AML-193 (cell line): ENCODE data around the gene MYEOV.

Experiments used
- DNase-seq, 2 experiments: peaks; one replicate each; lab custom pipeline; 2025; lab: John Stamatoyannopoulos, UW

MYEOV gene

DNA sequence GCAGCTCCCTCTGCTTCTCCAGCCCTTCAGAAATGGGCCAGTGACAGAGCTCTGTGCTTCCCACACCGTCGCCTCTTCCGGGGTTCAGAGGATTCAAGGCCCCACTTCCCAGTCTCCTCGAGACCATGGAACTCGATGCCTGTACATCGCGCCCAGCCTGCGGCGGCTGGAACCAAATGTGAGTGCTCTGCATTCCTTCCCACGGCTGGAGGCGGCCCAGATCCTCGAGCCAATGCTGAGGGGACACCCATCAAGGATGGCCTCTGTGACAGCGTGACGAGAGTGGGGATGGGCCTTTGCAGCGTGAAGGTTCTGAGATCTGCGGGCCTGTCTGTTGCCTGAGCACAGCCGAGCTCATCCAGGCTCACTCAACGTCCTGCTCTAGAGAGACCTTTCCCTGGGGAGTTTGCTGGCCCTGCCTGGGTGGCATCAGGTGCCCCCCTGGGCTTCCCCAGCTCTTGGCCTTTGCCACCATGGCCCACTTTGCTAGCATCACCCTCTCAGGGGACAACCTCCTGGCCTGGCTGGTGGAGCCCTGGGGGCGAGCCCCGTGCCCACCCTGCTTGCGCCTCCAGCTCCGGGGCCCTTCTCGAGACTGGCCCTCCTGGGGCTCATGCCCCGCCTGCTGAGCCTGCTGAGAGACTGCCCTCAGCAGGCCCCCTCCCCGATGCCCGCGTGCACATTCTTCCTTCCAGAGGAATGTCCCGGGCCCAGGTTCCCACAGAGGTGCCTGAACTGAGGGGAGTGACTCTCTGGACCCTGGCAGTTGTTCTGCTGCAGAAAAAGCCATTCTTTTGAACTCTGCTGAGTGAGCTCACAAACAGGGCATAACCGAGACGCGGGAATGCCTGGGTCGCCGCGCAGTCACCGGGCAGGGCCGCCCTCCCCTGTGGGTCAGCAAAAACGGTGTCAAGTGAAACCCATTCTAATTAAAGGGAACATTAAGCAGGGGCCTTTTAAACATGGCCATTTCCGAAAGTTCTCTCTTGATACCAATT lies 7.3 kb upstream of the MYEOV start:
- DNase-seq = no peak

DNA sequence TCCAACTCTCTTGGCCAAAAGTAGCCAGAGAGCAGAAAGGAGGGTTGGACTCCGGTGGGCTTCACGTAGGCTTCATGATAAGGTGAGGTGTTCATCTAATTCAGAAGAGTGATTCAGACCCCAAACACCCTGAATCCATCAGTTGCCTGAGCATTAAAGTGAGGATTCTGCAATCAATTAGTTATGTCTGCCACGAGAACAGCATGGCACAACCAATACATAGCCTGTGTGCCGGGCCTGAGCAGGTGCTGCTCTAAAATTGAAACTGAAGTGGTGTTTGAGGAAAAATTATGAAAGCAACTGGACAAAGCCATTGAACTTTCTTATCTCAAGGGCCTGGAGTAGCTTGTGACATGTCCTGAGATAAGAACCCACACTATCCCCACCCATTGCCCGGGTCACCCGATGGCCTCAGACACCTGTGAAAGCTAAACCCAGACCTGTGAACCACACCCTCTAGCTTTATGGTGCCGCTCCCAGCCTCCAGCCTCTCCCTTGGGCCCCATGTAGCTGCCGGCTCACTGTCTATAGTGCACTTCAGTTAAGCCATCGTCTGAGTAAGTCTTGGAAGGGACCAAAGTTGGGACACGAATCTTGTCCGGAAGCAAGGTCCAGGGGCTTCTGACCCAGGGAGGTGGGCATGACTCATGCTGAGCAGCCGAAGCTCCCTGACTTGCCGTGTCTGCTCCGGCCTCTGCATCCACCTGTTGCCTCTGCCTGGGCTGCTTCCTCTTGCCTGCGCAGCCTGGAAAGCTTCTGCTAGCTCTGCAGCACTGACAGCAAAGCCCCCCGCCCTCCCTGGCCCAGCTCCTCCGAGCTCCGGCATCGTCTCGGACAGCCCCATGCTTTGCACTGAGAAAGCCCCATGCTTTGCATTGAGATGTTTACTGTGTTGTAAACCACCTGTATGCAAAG lies 5.7 kb upstream of the MYEOV start:
- DNase-seq = no peak

DNA sequence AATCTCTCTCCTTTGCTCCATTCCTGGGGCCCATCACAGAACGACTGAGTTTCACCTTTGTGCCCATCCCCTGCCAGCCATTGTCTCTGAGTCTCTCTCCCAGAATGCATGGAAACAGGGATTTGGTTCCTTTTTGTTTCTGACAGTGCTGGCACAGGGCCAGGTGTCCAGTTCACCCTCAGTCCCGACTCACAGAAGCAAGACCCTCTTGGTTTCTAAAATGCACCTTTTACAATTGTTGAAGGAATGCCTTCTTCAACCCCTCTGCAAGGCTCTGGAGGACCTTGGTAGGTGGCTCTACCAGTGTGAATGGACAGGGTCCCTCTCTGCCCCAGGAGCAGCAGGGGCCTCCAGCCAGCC lies 5.1 kb upstream of the MYEOV start:
- DNase-seq = no peak

DNA sequence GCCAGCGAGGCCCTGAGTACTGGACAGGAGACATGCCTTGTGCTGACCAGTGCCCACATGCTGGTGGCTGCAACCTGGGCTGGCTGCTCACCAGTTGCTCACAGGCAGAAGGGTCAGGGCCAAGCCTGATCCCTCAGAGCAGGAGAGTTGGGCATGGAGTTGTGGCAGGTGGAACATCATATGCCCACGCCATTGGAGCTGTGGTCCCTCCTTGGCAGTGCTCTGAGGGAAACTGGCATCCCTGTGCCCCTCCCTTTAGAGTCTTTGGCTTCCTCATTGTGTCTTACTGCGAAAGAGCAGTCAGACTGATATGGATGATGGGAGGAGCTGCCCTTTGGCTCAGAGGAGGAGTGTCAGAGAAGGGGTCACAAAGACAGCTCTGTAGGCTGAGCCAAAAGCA lies 3.1 kb upstream of the MYEOV start:
- DNase-seq = no peak

DNA sequence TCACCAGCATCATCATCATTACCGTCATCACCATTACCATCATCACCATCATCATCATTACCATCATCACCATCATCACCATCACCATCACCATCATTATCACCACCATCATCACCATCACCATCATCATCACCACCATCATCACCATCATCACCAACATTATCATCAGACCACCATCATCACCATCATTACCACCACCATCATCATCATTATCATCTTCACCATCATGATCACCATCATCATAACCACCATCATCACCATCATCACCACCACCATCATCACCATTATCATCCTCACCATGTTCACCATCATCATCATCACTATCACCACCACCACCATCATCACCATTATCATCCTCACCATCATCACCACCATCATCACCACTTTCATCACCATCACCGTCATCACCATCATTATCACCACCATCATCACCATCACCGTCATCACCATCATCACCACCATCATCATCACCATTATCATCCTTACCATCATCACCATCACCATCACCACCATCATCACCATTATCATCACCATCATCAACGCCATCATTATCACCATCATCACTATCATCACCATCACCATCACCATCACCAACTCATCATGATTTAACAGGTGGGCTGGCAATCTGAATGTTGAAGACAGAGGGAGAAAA lies 2.4 kb upstream of the MYEOV start:
- no peak for DNase-seq

DNA sequence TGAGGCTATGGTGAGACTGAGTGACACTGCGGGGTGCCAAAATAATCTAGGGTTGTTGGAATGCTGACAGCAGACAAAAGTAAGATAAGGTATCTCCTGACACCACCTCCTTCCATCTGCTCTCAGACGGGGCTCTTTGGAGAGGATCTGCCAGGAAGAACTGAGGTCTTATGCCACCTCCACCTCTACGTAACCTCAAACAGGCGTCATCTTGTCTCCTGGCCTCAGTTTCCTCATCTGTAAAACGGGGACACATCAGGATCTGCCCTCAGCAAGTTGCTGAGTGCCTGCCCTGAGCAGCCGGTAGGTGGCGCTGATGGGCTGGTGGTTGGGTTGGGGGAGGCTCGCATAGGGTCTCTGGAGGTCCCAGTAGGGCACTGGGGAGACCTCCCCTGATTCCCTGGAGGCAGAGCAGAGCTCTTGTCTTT lies 1.7 kb upstream of the MYEOV start:
- peak in 1 of 2 experiments; percentile 14 for DNase-seq

DNA sequence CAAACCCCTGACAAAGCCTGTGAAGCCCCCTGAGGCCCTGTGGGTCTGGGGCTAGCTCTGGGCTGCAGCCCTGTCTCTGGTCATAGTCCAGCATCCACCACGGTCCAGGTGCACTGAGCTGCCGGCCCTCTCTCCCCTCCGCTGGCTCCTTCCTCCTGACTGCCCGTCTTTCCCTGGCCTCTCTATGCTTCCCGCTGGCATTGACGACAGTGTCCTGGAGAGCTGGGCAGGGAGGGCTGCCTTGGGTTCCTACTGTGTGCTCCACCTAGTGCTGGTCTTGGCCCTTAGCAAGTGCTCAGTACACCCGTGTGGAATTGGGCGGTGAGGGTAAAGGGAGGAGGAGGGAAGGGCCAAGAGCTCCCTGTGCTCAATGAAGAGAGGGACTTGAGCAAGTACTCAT lies 868 bp upstream of the MYEOV start:
- no peak for DNase-seq

DNA sequence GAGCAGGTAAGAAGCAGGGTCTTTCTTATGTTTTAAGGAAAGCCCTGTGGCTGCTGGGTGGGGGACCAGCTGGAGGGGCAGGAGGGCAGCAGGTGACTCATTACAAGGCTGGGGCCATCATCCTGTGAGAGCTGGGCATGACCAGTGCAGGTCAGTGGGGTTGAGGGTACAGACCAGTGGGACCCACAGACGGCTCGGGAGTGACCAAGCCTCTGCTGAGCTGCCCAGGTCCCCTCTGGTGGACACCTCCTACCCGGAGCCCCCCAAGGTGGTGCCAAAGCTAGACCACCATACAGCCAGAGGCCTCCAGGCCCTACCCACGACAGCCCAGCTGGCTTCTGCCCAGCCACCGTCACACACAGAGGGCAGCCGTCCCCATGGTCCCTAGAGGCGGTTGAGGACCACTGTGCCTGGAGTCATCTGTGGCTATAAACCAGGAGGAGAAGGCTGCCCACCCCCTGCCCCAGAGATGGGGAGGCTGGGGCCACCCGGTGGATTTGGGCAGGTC lies 670 bp downstream of the MYEOV start:
- DNase-seq = no peak

DNA sequence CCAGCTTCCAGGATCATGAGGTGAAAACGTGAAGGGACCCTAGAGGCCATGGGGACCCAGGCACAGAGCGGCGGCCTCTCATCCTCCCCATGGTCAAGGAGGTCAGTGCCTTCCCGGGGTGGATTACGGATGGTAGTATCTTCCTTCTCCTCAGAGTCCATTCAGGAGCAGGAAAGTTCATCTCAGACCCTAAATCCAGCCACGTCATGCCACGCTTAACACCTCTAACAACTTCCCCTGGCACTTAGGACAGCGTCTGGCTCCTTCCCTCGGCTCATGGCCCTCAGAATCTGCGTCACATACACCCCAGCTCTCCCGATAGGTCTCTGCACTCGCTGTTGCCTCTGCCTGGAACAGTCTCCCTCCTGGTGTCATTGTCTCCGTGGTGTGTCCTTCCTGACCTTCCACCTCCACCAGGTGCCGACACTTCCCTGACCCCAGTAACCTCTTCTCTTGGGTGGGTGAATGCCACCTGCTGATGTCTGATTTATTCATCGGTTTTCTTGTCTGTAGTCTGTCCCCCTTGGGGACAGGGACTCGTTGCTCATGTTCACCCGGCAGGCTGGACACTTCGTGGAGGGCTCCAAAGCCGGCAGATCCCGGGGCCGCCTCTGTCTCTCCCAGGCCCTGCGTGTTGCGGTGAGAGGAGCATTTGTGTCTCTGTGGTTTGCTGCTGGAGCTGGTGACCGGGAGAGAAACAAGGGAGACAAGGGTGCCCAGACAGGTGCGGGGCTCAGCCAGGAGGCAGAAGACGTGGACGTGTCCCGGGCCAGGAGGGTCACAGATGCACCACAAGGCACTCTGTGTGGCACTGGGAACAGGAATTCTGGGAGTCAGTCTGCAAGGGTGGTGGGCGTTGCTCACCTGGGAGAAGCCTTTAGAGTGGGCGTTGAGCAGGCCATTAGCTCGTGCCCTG lies 1.4 kb downstream of the MYEOV start:
- DNase-seq = no peak

DNA sequence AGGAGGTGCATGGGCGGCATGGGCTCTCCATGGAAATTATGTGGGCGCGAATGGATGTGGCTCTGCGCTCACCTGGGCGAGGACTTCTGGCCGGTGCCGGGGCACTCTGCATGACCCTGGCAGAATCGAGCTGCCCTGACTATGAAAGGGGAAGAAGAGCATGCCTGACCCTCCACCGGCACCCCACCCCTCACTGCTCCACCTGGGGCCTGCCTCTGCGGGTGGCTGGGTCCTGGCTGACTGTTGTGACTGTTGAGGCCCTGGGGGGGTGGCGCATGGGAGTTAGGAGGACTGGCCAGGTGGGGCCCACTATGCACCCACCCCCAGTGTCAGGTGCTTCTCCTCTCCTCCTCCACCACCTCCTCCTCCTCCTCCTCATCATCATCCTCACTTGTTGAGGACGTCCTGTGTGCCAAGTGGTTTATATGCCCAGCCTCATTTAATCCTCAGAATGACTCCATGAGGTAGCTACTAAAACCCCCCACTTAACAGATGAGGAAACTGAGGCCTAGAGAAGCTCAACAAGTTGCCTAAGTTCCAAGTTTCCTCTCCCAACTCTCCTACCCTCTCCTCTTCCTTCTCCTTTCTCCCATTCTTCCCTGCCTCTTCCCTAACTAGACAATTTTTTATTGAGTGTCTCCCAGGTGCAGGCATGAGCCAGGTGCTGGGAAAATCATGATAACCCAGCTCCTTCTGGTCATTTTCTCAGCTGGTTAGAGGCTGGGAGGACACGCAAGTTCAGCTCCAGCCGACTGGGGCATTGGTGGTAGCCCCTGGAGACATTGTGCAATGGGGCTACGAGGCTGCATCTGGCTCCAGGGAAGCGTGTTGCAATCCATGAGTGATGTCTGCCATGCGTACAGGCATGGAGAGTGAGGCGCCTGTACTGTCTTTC lies 2.3 kb downstream of the MYEOV start:
- peak; percentile 86 to 88 for DNase-seq

DNA sequence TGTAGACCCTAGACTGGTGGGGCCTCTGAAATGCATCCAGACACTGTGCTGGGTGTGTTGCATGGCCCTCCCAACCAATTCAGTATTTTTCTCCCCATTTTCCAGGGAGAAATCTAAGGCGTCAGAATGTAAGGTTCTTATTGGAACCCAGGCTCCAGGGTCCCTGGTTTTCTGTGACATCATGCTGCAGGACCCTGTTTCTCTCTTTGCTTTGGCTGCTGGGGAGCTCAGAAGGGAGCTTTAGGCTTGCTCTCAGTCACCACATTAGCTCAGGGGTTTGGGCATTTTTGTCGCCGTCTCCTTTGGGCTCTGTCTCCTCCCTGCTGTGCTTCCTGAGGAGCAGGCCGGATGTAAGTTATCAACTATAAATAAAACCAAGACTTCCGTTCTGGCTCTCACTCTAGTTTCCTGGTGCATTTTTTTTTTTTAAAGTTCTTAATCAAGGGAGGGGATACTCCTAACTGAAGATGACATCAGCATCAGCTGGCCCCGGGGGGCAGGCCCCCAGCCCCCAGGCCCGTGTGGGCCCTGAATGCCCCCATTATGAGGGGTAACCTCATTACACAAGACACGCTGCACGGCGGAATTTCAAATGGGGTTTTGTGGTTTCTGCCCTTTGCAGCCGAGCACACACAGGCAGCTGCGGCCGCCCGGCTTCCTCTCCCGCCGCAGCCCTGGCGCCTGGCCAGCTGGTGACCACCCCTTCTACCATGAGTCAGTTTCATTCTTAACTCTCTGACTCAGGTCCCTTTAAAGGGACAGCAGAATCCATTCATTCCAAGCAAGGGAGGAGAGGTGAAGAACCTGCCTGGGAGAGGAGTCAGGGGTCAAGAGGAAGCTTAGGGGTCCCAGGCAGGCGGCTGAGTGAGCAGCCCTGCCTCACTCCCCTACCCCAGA lies 3.2 kb downstream of the MYEOV start:
- peak; percentile 95 to 99 for DNase-seq

DNA sequence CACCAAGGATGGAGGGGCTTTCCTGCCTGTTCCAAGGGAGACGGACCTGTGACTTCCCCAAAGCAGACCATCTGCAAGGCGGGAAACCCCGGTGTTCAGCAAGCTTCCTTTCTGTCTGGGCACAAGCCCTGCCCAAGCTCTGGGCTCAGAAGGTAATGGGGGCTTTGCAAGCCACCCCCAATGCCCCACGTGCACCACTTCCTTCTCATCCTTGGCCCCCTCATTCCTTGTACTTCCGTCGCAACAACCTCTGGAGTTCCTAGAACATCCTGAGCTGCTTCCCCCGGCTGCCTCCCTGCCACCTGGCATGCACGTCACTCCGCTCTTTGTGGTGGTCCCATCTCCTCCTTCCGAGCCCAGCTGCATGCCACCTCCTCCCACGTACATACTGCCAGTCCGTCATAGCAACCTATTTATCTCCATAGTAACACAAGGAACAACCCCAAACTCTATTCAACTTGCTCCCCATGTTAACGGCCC lies 3.9 kb downstream of the MYEOV start:
- peak; percentile 56 to 60 for DNase-seq

DNA sequence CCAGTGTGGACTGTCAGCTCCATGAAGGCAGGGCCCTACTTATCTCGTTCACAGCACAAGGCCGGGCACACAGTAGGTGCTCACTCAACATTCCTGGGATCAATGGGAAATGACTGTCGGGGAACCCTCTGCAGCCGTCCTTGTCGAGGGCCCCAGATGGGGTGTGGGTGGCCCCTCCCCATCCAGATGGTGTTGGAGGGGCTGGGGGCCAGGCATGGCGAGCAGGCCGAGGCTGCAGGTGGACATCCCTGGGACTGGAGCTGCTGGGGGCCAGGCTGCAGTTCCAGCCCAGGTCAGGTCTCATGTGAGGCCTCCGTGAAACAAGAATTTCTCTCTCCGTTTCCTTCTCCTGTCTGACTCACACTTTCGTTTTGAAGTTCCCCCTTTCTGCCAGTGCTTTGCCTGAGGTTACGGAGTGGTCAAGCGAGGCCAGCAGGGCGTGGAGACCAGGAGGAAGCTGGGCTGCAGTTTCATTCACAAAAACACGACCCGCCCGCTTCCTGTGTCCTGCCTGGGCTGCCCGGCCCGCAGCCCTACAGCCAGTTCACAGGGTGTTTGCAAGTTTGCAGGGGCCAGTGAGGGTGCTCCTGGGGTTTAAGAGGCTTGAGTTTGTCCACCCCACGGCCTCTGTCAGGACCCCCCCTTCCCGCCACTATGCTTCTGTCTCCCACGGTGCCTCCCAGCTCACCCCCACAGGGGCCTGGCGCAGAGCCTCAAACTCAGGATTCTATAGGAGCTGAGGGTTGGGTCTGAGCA lies 4.5 kb downstream of the MYEOV start:
- DNase-seq = peak; percentile 95 to 97

DNA sequence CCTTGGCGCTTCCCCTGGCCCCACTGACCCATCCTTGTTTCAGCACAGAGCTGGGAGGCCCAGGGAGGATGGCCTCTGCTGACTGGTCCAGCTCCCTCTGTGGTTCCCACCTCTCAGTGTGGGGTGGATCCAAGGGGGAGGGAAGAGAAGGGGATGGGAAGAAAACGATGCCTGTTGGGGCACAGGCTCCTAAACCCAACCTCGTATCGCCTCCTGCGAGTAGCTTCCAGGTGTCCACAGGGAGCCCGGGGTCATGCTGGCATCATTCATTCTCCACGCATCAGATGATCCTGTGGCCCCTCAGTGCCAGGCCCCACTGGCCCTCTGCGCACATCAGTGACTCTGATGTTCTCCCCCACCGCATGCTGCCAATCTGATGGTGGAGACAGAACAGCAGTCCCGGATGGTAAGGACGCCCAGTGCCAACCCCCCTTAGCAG lies 5.1 kb downstream of the MYEOV start:
- DNase-seq = no peak

DNA sequence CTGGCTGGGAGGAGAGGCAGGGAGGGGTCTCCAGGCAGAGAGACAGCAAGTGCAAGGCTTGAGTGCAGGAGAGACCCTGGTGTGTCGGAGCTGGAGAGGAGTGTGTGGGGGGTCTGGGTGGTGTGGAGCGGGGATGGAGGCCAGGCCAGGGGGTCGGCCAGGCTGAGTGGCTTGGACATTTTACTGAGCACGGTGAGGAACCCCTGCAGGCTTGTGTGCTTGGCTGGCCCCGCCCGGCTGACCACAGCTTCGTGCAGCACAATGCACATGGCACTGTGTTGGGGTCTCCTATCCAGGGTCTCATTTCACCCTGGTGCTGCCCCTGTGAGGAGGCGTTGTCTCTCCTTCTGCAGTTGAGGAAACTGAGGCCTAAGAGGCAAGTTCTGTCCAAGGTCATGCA lies 5.6 kb downstream of the MYEOV start:
- no peak for DNase-seq

DNA sequence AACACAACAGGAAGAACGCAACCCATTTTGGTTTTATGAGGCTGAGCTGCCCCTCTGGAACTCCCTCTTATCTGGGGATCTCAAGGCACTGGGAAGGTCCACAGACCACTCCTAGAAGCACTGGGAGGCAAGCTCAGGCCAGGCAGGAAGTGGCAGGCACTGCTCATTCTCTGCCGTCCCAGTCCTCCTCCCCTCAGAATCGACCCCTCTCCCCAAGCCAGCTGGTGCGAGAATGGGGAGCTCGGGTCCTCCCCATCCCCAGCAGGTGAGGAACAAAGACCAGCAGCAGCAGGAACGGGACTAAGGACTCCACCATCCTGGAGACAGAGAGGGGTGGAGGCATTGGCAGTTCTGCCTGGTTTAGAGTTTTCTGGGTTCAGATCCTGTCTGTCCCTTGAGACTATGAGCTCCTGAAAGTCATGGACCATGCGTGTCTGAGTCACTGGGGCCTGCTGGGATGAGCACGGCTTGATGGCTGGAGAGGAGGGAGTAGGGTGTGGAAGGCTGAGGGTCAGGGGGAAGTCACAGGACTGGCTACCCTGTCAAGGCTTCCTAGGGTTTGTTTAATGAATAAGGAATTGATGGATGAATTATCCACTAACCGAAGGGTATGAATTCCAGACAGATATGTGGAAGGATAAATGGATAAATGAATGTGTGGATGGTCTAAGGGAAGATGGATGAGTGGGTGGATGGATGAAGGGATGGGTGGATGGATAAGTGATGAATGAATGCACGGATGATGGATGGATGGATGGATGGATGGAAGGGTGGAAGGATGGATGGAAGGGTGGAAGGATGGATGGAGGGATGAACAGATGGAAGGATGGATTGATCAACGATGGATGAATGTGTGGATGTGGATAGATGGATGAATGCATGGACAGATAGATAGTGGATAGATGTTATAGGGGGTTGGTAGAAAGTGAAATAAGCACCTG lies 6.4 kb downstream of the MYEOV start:
- no peak for DNase-seq

DNA sequence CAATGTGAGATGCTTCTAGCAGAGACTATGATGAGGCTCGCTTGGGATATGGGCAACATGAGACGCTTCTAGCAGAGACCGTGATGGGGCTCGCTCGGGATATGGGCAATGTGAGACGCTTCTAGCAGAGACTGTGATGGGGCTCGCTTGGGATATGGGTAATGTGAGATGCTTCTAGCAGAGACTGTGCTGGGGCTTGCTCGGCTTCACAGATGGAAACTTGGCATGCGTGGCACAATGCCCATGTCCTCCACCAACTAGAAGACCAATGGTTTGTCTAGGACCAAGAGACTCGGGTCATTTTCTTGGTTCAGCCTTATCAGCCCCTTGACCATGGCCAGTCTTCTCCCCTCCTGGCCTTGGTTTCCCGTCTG lies 7.1 kb downstream of the MYEOV start:
- DNase-seq = no peak
